GM19099 (cell line): ENCODE results near the gene SDSL.

Source experiments
- POLR2A ChIP-seq: IDR thresholded peaks from 3 replicates; pipeline ENCODE4 v1.6.1; 2011; ENCODE audit warnings: low read depth; ENCODE audit not compliant: insufficient read length; ENCODE audit errors: extremely low read depth

The SDSL gene, protein sequence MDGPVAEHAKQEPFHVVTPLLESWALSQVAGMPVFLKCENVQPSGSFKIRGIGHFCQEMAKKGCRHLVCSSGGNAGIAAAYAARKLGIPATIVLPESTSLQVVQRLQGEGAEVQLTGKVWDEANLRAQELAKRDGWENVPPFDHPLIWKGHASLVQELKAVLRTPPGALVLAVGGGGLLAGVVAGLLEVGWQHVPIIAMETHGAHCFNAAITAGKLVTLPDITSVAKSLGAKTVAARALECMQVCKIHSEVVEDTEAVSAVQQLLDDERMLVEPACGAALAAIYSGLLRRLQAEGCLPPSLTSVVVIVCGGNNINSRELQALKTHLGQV

DNA sequence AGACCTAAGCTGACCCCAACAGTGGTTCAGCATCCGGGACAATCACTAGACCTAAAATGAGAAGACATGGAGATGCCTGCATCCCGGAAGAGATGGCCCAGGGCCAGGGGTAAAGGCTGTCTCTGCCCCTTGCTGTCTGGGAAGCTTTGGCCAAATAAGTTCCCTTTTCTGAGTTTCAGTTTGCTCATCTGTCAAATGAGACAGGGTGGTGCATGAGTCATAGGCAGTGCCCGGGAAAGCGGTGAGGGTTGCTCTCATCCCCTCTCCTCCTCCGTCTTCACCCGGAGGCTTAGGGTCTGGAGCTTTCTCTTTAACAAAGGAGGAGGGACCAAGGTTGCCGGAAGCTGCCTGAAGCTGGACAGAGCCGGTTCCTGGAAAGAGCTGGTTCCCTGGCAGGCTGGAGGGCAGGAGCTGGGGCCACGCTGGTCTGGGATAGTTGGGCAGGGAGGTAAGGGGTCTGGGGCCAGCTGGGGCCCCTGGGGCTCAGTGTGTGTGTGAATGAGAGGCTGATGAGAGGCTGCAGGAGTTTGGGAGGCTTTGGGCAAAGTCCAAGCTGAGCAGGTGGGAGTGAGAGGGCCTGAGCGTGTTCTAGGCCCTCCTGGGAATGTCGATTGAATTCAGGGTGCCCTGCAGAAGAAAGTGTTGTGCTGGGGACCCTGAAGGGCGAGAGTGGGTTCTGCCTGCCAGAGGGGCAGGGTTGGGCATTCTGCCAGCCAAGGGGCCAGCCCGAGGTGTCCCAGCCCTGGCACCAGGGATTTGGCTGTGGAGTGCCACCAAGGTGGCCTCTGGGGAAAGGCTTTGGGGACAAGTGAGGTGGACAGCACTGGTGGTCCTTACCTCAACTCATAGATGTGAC, at the start of gene SDSL:
Gene SDSL (plus strand): TSS at position 351 of the 856 bp plus-strand sequence. CDS start 5,603 bp downstream, outside the sequence.
- peak; percentile 69 for TF ChIP-seq POLR2A

DNA sequence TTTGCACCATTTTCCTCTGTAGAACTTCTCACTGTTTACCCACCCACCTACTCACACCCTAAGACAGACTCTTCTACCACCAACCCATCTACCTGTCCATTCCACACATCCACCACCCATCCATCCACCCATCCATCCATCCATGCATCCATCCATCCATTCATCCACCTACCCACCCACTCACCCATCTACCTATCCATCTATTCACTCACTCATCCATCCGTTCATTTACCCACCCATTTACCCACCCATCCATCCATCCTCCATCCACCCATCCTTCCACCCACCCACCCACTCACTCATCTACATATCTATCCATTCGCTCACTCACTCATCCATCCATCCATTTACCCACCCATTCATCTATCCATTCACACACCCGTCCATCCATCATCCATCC, 48.7 kb upstream of the SDSL start:
- no peak for TF ChIP-seq POLR2A

DNA sequence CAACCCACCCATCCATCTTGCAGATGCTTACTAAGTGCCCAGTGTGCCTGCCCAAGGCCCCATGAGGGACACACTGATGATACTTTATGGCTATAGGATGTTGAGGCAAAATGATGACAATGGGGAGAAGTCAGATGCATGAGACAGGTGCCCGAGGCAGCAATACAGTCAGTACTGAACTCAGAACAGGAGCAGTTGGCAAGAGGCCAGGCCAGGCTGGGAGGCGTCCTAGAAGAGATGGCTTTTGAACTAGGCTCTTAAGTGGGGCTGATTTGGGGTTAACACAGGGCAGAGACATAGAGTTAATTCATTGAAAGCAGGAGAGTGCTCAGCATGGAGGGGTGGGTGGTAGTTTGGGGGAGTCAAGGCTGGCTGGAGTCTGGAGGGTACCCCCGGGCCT, 48.2 kb upstream of the SDSL start:
- TF ChIP-seq POLR2A, result no peak

DNA sequence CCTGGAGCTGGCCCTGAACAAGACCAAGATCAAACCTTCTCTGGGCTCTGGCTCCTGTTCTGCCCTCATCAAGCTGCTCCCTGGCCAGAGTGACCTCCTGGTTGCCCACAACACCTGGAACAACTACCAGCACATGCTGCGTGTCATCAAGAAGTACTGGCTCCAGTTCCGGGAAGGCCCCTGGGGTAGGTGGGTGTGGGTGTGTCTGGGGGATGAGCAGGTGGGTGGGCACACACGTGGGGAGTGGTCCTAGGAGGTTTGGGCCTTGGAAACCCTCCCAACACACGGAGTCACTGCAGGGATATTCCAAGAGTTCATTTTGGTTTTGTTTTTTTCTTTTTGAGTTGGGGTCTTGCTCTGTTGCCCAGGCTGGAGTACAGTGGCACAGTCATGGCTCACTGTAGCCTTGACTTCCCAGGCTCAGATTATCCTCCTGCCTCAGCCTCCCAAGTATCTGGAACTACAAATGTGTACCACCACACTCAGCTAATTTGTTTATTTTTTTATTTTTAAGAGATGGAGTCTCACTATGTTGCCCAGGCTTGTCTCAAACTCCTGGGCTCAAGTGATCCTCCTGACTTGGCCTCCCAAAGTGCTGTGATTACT, 47.3 kb upstream of the SDSL start:
- no peak for TF ChIP-seq POLR2A

DNA sequence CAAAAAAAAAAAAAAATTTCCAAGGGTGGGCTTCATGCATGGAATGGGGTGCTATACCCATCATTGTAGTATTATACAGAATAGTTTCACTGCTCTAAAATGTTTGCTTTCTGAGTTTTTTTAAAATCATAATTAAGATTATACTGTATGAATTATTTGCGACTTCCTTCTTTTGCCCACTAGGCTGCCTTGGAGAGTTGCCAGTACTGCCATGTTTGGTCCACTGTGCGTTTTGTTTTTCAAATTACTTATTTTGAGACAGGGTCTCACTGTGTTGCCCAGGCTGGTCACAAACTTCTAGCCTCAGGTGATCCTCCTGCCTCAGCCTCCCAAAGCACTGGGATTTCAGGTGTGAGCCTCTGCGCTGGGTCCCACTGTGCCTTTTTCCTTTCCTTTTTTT, 43.9 kb upstream of the SDSL start:
- TF ChIP-seq POLR2A, result no peak

DNA sequence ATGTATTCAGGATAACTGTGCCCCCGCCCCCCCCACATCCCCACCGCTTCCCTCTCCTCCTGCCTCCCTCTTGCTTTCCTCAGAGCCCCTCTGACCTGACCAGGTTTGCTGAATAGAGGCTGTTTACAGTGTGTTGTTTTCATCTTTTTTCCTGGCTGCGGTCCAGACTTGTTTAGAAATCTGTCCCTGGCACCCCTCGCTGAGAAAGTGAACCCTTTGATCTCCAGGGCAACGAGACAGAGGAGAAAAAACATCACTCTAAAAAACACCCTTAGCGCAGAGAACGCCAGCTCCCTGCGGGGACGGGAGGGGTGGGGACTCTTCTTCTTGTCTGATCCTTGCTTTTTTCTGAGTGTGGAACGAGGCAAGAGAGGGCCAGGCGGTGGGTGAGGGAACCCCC, 41.0 kb upstream of the SDSL start:
- TF ChIP-seq POLR2A, result no peak

DNA sequence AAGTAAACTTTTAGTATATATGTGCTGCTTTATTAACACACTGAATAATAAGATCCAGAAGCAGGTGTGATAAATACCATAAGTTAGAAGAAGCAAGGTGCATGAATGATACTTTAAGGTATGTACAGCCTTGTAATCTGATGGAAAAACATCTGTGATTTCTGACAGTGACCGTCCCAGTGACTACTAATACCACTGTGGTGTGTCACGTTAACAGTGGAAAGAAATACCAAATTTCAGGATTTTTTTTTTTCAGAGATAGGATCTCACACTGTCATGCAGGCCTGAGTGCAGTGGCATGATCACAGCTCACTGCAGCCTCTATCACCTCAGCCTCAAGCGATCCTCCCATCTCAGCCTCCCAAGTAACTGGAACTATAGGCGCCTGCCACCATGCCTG, 40.0 kb upstream of the SDSL start:
- TF ChIP-seq POLR2A, result no peak

DNA sequence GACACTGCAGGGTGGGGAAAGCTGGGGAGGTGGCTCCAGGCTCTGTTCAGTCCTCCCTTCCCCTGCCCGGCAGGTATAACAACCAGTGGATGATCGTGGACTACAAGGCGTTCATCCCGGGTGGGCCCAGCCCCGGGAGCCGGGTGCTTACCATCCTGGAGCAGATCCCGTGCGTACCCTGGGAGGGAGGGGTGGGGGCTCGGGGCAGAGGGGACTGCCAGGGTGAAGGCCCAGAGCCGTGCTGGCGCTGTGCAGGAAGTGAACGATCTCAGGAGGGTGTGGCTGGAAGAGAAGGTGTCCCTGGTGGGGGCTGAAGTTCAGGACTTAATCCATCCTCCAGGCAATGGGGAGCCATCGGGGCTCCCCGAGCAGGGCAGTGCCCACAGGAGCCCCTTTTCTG, 37.4 kb upstream of the SDSL start:
- TF ChIP-seq POLR2A, result no peak

DNA sequence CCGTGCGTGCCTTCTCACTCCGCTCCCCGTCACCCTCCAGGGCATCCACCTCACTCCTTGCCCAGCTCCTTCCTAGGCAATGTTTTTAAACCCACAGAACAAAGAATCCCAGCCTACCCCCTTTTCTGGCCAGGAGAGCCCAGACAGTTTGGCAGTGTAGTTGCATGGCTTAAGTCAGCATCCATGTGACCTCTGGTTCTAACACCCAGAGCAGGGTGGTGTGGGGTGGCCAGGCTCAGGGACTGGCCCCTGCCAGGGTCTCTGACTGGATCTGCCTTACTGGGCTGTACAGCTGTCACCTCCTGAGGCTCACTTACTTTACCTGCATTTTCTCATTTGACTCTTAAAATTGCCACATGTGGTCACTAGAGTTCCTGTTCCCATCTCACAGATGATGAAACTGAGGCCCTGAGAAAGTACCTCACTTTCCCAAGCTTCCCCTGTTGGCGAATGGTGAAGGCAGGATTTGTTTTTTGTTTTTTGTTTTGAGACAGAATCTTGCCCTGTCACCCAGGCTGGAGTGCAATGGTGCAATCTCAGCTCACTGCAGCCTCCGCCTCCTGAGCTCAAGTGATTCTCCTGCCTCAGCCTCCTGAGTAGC, 36.8 kb upstream of the SDSL start:
- TF ChIP-seq POLR2A, result no peak

DNA sequence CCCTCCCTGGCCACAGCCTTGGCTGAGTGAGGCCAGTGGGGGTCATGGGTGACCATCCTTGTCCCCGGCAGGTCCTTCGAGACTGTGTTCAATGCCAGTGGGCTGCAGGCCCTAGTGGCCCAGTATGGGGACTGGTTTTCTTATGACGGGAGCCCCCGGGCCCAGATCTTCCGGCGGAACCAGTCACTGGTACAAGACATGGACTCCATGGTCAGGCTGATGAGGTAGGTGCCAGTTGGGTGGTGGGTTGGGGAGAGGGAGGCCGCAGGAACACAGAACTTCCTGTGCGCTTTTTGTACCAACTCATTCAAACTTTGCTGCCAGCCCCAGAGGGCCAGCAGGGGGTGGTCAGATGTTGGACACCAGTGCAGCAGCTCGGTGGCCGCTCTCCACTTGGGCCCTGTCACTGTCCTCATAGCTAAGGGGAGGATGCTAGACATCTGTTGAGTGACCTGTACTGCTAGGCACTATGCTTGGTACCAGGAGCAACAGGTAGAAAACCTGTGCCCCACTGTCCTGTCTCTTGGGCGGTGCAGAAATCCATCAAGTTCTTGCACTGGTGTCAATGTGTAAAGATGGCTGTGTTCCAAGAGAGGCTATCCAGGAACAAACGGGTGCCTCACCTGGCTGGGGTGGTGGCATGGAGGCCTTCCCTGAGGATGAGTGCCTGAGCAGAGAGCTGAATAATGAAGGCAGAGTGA, 35.2 kb upstream of the SDSL start:
- no peak for TF ChIP-seq POLR2A

DNA sequence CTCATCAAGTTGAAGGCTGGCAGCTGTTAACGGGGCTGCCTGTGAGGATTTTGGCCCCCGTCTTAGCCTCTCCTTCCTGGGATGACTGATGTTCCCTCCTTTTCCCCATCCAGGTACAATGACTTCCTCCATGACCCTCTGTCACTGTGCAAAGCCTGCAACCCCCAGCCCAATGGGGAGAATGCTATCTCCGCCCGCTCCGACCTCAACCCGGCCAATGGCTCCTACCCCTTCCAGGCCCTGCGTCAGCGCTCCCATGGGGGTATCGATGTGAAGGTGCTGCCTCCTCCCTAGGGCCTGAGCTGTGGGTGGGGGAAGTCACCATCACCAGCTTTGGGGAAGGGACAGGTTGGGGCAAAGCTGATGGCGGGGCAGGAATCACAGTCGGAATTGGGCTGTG, 34.5 kb upstream of the SDSL start:
- no peak for TF ChIP-seq POLR2A

DNA sequence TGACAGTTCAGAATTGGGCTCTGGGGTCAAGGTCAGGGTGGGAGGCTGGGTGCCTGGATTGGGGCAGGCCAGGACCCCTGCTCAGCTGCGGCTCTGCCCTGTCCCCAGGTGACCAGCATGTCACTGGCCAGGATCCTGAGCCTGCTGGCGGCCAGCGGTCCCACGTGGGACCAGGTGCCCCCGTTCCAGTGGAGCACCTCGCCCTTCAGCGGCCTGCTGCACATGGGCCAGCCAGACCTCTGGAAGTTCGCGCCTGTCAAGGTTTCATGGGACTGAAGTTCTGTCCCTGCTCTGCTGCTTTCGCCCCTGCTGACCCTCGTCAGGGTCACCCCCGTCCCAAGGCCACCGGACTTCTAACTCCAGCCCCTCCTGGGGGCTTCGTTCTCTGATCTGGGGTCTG, 33.8 kb upstream of the SDSL start:
- no peak for TF ChIP-seq POLR2A

DNA sequence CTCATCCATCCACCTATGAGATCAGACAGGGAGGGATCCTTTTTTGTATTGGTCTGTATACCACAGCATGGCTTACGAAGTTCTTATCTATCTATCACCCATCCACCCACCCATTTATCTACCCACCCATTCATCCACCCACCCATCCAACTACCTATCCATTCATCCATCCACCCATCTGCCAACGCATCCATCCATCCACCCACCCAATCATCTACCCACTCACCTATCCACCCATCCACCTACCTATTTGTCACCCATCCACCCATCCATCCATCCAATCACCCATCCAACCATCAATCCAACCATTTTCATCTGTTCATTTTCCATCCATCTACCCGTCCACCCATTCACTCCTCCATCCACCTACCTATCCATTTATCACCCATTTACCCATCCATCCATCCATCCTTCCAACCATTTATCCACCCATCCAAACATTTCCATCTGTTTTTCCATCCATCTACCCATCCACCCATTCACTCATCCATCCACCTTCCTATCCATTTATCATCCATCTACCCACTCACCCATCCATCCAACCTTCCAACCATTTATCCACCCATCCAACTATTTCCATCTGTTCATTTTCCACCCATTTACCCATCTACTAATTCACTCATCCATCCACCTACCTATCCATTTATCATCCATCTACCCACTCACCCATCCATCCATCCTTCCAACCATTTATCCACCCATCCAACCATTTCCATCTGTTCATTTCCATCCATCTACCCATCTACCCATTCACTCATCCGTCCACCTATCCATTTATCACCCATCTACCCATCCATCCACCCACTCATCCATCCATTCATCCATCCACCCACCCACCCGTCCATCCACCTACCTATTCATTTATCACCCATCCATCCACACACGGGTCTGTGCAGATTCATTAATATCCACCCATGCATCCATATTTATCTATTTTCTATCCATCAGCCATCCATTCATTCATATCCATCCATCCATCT, 31.8 kb upstream of the SDSL start:
- no peak for TF ChIP-seq POLR2A

DNA sequence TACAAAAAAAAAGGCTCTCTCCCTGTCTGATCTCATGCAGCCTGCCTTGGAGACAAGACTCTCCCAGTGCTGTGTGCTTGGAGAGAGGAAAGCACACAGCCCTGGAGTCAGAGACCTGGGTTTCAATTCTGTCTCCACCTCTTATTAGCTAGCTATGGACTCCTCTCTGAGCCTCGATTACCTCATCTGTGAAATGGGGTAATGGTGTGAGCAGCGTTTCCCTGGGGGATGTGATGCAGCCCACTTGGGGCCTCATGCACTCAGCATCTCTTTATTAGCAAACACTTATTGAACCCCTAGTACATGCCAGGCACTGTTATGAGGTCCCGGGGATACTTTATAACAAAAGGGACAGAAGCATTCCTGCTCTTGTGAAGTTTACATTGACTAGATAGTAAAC, 31.0 kb upstream of the SDSL start:
- TF ChIP-seq POLR2A, result no peak
